ENCODE measurements around the gene OR51A7. TPM values are rescaled to one million over a fixed set of nuclear protein-coding genes. Genes with fewer than 3 reads are reported as not detected.

OR51A7 gene
- total RNA-seq, 4 donors from 2014 or later = not detected

GRCh38 chr11:4921796-4922195, 18.2 kb downstream of the OR51A7 start:
- no peak for TF ChIP-seq CTCF (IDR thresholded peaks at IDR 0.05; ENCODE audit: low read depth)

- TF ChIP-seq CTCF (IDR thresholded peaks at IDR 0.05; ENCODE audit: low read depth) = no peak
These were observed 18.7 kb downstream of the OR51A7 start for GRCh38 chr11:4922304-4922703.

GRCh38 chr11:4924239-4924638, 20.7 kb downstream of the OR51A7 start, which contains the start of gene OR51G1:
OR51G1 (minus strand) TSS chr11:4924339; CDS start chr11:4924339, 0 bp downstream.
- TF ChIP-seq CTCF (IDR thresholded peaks at IDR 0.05; ENCODE audit: low read depth) = no peak

- no peak for TF ChIP-seq CTCF (IDR thresholded peaks at IDR 0.05; ENCODE audit: low read depth)
These were observed 23.0 kb downstream of the OR51A7 start for GRCh38 chr11:4926608-4927007.

GRCh38 chr11:4932751-4933150, 29.2 kb downstream of the OR51A7 start:
- TF ChIP-seq CTCF (IDR thresholded peaks at IDR 0.05; ENCODE audit: low read depth) = no peak

- no peak for TF ChIP-seq CTCF (IDR thresholded peaks at IDR 0.05; ENCODE audit: low read depth)
These were observed 33.2 kb downstream of the OR51A7 start for GRCh38 chr11:4936745-4937144.

GRCh38 chr11:4947505-4947904, 43.9 kb downstream of the OR51A7 start, which contains the start of gene OR51A4:
OR51A4 (minus strand) TSS chr11:4947605; CDS start chr11:4947100, 505 bp downstream.
- TF ChIP-seq CTCF (IDR thresholded peaks at IDR 0.05; ENCODE audit: low read depth) = no peak

Measured in subcutaneous adipose tissue (tissue), 4 donors.